Measurements from ENCODE around the gene GXYLT1.
A peak's percentile ranks its signal among the peaks of the same experiment; 100 is the strongest.

Gene GXYLT1

GRCh38 chr12:42167711-42168110 lies 23.0 kb upstream of the GXYLT1 start:
- H3K4me3 ChIP-seq (ENCODE audit: low read depth, low read length): no peak overlapping the region
- in situ Hi-C loops (cut with HindIII; ENCODE audit: low sequenced_read_pairs): no loop called here
- no peak for DNase-seq (ENCODE audit: low read depth, low spot score)
- no peak for TF ChIP-seq CTCF (IDR thresholded peaks at IDR 0.05; ENCODE audit: low read depth, low read length)

- DNase-seq (ENCODE audit: low read depth, low spot score): no peak
- no peak for TF ChIP-seq CTCF (IDR thresholded peaks at IDR 0.05; ENCODE audit: low read depth, low read length)
- in situ Hi-C loops (cut with HindIII; ENCODE audit: low sequenced_read_pairs): no loop called here
These were observed 21.8 kb upstream of the GXYLT1 start for GRCh38 chr12:42166501-42166900.

GRCh38 chr12:42163913-42164312 lies 19.2 kb upstream of the GXYLT1 start:
- no peak overlapping the region for H3K4me3 ChIP-seq (ENCODE audit: low read depth, low read length)
- no peak for TF ChIP-seq CTCF (IDR thresholded peaks at IDR 0.05; ENCODE audit: low read depth, low read length)
- DNase-seq (ENCODE audit: low read depth, low spot score): no peak
- in situ Hi-C loops (cut with HindIII; ENCODE audit: low sequenced_read_pairs): no loop called here

More at GRCh38 chr12:42166501-42166900, 21.8 kb upstream of the GXYLT1 start:
- no peak overlapping the region for H3K4me3 ChIP-seq (ENCODE audit: low read depth, low read length)

GRCh38 chr12:42162965-42163364 lies 18.3 kb upstream of the GXYLT1 start:
- in situ Hi-C loops (cut with HindIII; ENCODE audit: low sequenced_read_pairs): no loop called here
- no peak for TF ChIP-seq CTCF (IDR thresholded peaks at IDR 0.05; ENCODE audit: low read depth, low read length)
- DNase-seq (ENCODE audit: low read depth, low spot score): no peak
- no peak overlapping the region for H3K4me3 ChIP-seq (ENCODE audit: low read depth, low read length)

GRCh38 chr12:42162193-42162592 lies 17.5 kb upstream of the GXYLT1 start:
- no peak overlapping the region for H3K4me3 ChIP-seq (ENCODE audit: low read depth, low read length)
- peak; percentile 24 for DNase-seq (ENCODE audit: low read depth, low spot score)
- in situ Hi-C loops (cut with HindIII; ENCODE audit: low sequenced_read_pairs): no loop called here
- TF ChIP-seq CTCF (IDR thresholded peaks at IDR 0.05; ENCODE audit: low read depth, low read length): no peak

GRCh38 chr12:42161529-42161928 lies 16.9 kb upstream of the GXYLT1 start:
- H3K4me3 ChIP-seq (ENCODE audit: low read depth, low read length): no peak overlapping the region
- no peak for TF ChIP-seq CTCF (IDR thresholded peaks at IDR 0.05; ENCODE audit: low read depth, low read length)
- in situ Hi-C loops (cut with HindIII; ENCODE audit: low sequenced_read_pairs): no loop called here
- DNase-seq (ENCODE audit: low read depth, low spot score): no peak

GRCh38 chr12:42156232-42156631 lies 11.6 kb upstream of the GXYLT1 start:
- no peak overlapping the region for H3K4me3 ChIP-seq (ENCODE audit: low read depth, low read length)
- DNase-seq (ENCODE audit: low read depth, low spot score): no peak
- in situ Hi-C loops (cut with HindIII; ENCODE audit: low sequenced_read_pairs): no loop called here
- TF ChIP-seq CTCF (IDR thresholded peaks at IDR 0.05; ENCODE audit: low read depth, low read length): no peak
